Measurements from ENCODE around the gene DBNDD2. TPM values are rescaled to one million over a fixed set of nuclear protein-coding genes. Genes with fewer than 3 reads are reported as not detected.

Gene DBNDD2
- total RNA-seq, 1 donor from 2014 or later, result 3.7 TPM

DNA sequence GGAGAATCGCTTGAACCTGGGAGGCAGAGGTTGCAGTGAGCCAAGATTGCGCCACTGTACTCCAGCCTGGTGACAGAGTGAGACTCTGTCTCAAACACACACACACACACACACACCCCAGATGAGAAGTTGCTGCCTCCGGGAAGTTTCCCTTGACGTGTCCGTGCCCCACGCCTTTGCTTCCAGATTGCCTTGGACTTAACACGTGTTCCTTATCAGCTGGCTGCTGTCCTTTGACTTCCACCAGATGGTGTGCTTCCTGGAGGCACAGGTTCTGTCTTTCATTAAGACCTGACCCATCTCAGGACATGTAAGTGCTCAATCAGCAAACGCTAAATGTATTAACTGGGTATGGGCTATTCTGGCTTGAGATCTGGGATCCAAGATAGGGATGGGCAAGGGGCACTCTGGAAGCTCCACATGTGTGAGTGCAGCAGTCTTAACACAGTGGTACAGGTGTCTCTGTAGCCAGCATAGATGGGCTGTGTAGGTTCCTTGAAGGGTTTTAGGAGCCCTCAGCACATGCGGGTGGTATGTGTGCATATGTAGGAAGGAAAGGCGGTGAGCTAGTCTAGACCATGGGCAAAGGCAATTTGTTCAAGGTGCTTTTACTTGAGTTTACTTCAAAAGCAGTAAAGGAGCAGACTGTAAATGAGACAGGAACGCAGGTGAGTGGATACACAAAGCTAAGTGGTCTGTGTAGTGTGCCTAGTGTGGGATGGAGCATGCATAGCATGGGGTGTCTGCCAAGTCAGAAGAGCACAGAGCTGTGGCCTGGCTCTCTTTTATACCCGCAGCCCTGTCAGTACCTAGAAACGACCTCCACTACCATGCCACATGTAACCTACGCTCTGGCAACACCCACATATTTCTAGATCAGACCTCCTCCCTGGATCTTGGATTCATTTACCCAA, 19.4 kb downstream of the DBNDD2 start:
- no peak overlapping the region for H3K27ac ChIP-seq (ENCODE audit: low read depth, low read length)
- H3K4me3 ChIP-seq (ENCODE audit: low read length in 3 of 3), result no peak overlapping the region
- H3K4me1 ChIP-seq (ENCODE audit: control insufficient read depth in 3 of 3, insufficient read depth in 3 of 3, low read length in 3 of 3), result peaks cover 0 to 2% (median 0%) of the 10 kb centered on the region in 3 donors
- H3K36me3 ChIP-seq (ENCODE audit: control insufficient read depth in 3 of 3, insufficient read depth in 3 of 3, low read length in 3 of 3), result peaks cover 13 to 31% (median 14%) of the 10 kb centered on the region in 3 donors
- no peaks in the 10 kb centered on the region for H3K9me3 ChIP-seq (ENCODE audit: control insufficient read depth in 3 of 3, low read length in 3 of 3)
- H3K9ac ChIP-seq (ENCODE audit: low read depth in 1 of 3, low read length in 3 of 3), result no peak overlapping the region
- no peaks in the 10 kb centered on the region for H3K27me3 ChIP-seq (ENCODE audit: control insufficient read depth in 3 of 3, insufficient read depth in 3 of 3, low read length in 3 of 3)

DNA sequence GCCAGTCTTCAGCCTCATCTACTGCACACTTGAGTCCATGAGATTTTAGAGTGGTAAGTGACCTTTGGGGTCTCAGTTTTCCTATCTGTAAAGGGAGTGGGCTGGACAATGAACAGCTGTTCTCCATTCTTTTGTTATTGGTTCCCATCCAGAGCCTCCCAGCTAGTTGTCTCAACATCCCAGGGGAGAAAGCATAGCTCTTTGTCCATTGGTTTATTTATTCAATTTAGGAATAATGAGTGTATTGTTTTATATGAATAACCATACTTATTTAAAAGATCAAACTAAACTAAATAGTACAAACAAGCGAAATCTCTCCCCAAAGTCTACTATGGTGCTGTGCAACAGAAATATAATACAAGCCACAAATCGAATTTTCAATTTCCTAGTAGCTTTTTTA, 21.5 kb downstream of the DBNDD2 start:
- Histone ChIP-seq H3K4me1 (ENCODE audit: control insufficient read depth in 3 of 3, insufficient read depth in 3 of 3, low read length in 3 of 3) (peaks cover 2 to 8% (median 3%) of the 10 kb centered on the region in 3 donors), H3K27ac (ENCODE audit: low read depth, low read length) (no peak overlapping the region), H3K9ac (ENCODE audit: low read depth in 1 of 3, low read length in 3 of 3) (no peak overlapping the region), H3K36me3 (ENCODE audit: control insufficient read depth in 3 of 3, insufficient read depth in 3 of 3, low read length in 3 of 3) (peaks cover 4 to 16% (median 5%) of the 10 kb centered on the region in 3 donors), H3K4me3 (ENCODE audit: low read length in 3 of 3) (no peak overlapping the region), H3K9me3 (ENCODE audit: control insufficient read depth in 3 of 3, low read length in 3 of 3) (no peaks in the 10 kb centered on the region), H3K27me3 (ENCODE audit: control insufficient read depth in 3 of 3, insufficient read depth in 3 of 3, low read length in 3 of 3) (no peaks in the 10 kb centered on the region)

DNA sequence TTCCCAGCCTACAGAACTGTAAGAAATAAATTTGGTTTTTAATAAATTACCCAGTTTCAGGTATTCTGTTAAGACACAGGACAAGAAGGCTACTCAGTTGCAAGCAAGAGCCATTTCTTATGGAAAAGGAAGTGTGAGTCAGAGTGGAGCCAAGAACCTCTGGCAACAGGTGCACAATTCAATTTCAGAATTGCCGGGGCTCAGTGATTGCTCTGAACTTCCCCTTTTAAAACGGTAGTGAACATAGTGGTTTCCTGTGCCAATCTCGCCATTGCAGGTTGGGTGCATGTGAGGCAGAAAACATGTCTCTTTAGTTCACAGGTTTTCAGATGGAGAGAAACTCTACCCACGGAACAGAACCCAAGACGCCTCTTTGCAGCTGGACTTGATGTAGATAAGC, 24.2 kb downstream of the DBNDD2 start:
- Histone ChIP-seq H3K4me1 (ENCODE audit: control insufficient read depth in 3 of 3, insufficient read depth in 3 of 3, low read length in 3 of 3) (peaks cover 7 to 13% (median 9%) of the 10 kb centered on the region in 3 donors), H3K27me3 (ENCODE audit: control insufficient read depth in 3 of 3, insufficient read depth in 3 of 3, low read length in 3 of 3) (no peaks in the 10 kb centered on the region), H3K27ac (ENCODE audit: low read depth, low read length) (no peak overlapping the region), H3K36me3 (ENCODE audit: control insufficient read depth in 3 of 3, insufficient read depth in 3 of 3, low read length in 3 of 3) (peaks cover 0 to 2% (median 0%) of the 10 kb centered on the region in 3 donors), H3K9me3 (ENCODE audit: control insufficient read depth in 3 of 3, low read length in 3 of 3) (no peaks in the 10 kb centered on the region), H3K9ac (ENCODE audit: low read depth in 1 of 3, low read length in 3 of 3) (no peak overlapping the region), H3K4me3 (ENCODE audit: low read length in 3 of 3) (no peak overlapping the region)

DNA sequence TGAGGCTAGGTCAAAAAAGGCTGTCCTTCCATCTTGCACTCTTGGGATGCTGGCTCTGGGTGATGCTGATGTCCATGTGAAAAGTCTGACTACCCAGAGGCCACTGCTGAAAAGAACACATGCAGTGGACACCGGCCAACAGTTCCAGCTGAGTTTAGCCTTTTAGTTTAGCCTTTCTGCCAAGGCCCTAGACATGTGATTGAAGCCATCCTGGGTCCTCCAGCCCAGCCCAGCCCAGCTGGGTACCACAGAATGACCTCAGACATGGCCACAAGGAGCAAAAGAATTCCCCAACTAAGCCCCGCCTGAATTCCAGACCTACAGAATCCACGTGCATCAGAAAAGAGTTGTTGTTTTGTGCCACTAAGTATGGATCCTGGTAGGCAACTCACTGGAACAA, 25.2 kb downstream of the DBNDD2 start:
- H3K27ac ChIP-seq (ENCODE audit: low read depth, low read length), result peak overlapping the region; percentile 44
- peaks cover 0 to 2% (median 0%) of the 10 kb centered on the region in 3 donors for H3K36me3 ChIP-seq (ENCODE audit: control insufficient read depth in 3 of 3, insufficient read depth in 3 of 3, low read length in 3 of 3)
- H3K9ac ChIP-seq (ENCODE audit: low read depth in 1 of 3, low read length in 3 of 3), result no peak overlapping the region
- no peak overlapping the region for H3K4me3 ChIP-seq (ENCODE audit: low read length in 3 of 3)
- no peaks in the 10 kb centered on the region for H3K9me3 ChIP-seq (ENCODE audit: control insufficient read depth in 3 of 3, low read length in 3 of 3)
- no peaks in the 10 kb centered on the region for H3K27me3 ChIP-seq (ENCODE audit: control insufficient read depth in 3 of 3, insufficient read depth in 3 of 3, low read length in 3 of 3)
- H3K4me1 ChIP-seq (ENCODE audit: control insufficient read depth in 3 of 3, insufficient read depth in 3 of 3, low read length in 3 of 3), result peaks cover 7 to 13% (median 9%) of the 10 kb centered on the region in 3 donors

DNA sequence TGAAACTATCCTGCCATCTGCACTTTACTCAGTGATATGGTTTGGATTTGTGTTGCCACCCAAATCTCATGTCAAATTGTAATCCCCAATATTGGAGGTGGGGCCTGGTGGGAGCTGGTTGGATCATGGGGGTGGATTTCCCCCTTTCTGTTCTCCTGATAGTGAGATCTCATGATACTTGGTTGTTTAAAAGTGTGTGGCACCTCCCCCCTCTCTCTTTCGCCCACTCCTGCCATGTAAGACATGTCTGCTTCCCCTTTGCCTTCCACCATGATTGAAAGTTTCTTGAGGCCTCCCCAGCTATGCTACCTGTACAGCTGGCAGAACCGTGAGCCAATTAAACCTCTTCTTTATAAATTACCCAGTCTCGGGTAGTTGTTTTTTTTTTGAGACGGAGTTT, 25.9 kb downstream of the DBNDD2 start:
- peaks cover 7 to 13% (median 9%) of the 10 kb centered on the region in 3 donors for H3K4me1 ChIP-seq (ENCODE audit: control insufficient read depth in 3 of 3, insufficient read depth in 3 of 3, low read length in 3 of 3)
- H3K9ac ChIP-seq (ENCODE audit: low read depth in 1 of 3, low read length in 3 of 3), result no peak overlapping the region
- H3K4me3 ChIP-seq (ENCODE audit: low read length in 3 of 3), result no peak overlapping the region
- H3K36me3 ChIP-seq (ENCODE audit: control insufficient read depth in 3 of 3, insufficient read depth in 3 of 3, low read length in 3 of 3), result peaks cover 0 to 2% (median 0%) of the 10 kb centered on the region in 3 donors
- no peaks in the 10 kb centered on the region for H3K9me3 ChIP-seq (ENCODE audit: control insufficient read depth in 3 of 3, low read length in 3 of 3)
- H3K27me3 ChIP-seq (ENCODE audit: control insufficient read depth in 3 of 3, insufficient read depth in 3 of 3, low read length in 3 of 3), result no peaks in the 10 kb centered on the region
- peak overlapping the region; percentile 44 for H3K27ac ChIP-seq (ENCODE audit: low read depth, low read length)

DNA sequence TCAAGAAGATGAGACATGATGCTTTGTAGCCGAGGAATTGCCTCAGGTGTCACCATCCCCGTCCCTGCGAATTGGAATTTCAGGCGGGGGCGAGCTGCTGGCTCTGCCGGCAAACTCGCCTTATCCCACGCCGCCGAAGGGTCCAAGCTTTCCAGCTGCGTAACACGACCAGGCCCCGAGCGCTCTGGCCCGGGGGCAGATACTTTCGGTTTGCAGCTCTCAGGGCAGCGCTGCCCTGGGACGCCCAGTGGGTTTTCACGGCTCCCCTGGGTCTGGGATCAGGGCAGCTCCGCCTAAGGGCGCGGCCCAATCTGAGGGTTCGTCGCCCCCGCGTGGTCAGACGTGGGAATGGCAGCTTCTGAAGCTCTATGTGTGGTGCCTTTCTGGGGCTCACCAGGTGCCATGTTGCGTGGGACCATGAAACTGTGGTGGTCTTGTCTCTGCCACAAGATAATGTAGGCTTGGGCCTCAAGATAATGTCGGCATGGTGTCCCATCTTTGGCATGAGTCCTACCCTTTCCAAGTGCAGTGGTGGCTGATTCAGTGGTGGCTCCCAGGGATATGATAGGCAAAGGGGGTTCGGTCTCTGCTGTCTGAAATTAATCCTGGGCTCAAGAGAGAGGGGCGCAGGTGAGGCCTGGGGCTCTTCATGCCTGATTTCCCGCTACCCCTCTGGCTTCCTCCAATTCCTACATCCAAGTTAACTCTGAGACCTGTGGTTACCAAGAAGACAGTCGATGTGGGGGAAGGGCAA, 28.8 kb downstream of the DBNDD2 start:
- Histone ChIP-seq H3K9me3 (ENCODE audit: control insufficient read depth in 3 of 3, low read length in 3 of 3) (no peaks in the 10 kb centered on the region), H3K27me3 (ENCODE audit: control insufficient read depth in 3 of 3, insufficient read depth in 3 of 3, low read length in 3 of 3) (no peaks in the 10 kb centered on the region), H3K4me3 (ENCODE audit: low read length in 3 of 3) (peak overlapping the region; percentile 78 to 87 (median 82)), H3K27ac (ENCODE audit: low read depth, low read length) (peak overlapping the region; percentile 76), H3K4me1 (ENCODE audit: control insufficient read depth in 3 of 3, insufficient read depth in 3 of 3, low read length in 3 of 3) (peaks cover 7 to 13% (median 9%) of the 10 kb centered on the region in 3 donors), H3K36me3 (ENCODE audit: control insufficient read depth in 3 of 3, insufficient read depth in 3 of 3, low read length in 3 of 3) (no peaks in the 10 kb centered on the region), H3K9ac (ENCODE audit: low read depth in 1 of 3, low read length in 3 of 3) (peak overlapping the region; percentile 75 to 94 (median 89))

DNA sequence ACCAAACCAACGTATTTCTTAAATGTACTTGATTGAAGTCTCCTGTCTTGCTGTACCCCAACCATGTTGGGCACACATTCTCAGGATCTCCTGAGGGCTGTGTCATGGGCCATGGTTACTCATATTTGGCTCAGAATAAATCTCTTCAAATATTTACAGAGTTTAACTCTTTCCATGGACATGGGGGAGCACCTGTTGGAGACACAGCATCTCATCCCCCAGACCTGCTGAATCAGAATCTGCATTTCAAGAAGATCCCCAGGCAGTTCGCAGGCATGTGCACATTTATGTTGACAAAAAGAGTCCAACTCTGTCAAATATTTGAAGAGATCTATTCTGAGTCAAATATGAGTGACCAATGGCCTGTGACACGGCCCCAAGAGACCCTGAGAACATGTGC, 32.3 kb downstream of the DBNDD2 start:
- Histone ChIP-seq H3K9ac (ENCODE audit: low read depth in 1 of 3, low read length in 3 of 3) (no peak overlapping the region), H3K36me3 (ENCODE audit: control insufficient read depth in 3 of 3, insufficient read depth in 3 of 3, low read length in 3 of 3) (no peaks in the 10 kb centered on the region), H3K9me3 (ENCODE audit: control insufficient read depth in 3 of 3, low read length in 3 of 3) (no peaks in the 10 kb centered on the region), H3K4me3 (ENCODE audit: low read length in 3 of 3) (no peak overlapping the region), H3K27me3 (ENCODE audit: control insufficient read depth in 3 of 3, insufficient read depth in 3 of 3, low read length in 3 of 3) (no peaks in the 10 kb centered on the region), H3K4me1 (ENCODE audit: control insufficient read depth in 3 of 3, insufficient read depth in 3 of 3, low read length in 3 of 3) (peaks cover 4 to 7% (median 7%) of the 10 kb centered on the region in 3 donors), H3K27ac (ENCODE audit: low read depth, low read length) (no peak overlapping the region)

DNA sequence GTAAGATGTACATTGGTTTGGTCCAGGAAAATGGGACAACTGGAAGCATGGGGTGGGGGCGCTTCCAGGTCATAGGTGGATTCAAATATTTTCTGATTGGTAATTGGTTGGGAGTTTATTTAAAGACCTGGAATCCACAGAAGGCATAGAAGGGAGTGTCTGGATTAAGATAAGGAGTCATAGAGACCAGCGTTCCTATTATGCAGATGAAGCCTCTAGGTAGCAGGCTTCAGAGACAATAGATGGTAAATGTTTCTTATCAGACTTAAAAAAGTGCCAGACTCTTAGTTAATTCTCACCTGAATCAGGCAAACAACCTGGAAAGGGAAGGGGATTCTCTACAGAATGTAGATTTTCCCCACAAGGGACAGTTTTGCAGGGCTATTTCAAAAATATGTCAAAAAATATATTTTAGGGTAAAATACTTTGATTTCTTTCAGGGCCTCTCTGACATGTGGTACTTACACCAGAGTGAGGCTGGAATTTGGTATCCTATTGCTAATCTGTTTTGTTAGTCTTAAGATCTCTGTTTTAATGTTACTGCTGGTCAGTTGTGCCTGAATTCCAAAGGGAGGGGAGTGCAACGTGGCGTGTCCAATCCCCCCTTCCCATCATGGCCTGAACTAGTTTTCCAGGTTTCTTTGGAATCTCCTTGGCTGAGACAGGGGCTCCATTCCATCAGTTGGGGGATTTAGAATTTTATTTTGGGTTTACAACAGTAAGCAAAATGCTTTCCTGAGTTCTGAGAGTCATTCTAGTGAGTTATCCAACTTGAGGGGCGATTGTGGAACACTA, 33.0 kb downstream of the DBNDD2 start:
- Histone ChIP-seq H3K9ac (ENCODE audit: low read depth in 1 of 3, low read length in 3 of 3) (no peak overlapping the region), H3K36me3 (ENCODE audit: control insufficient read depth in 3 of 3, insufficient read depth in 3 of 3, low read length in 3 of 3) (no peaks in the 10 kb centered on the region), H3K27me3 (ENCODE audit: control insufficient read depth in 3 of 3, insufficient read depth in 3 of 3, low read length in 3 of 3) (peaks cover 0 to 2% (median under 1%) of the 10 kb centered on the region in 3 donors), H3K9me3 (ENCODE audit: control insufficient read depth in 3 of 3, low read length in 3 of 3) (no peaks in the 10 kb centered on the region), H3K27ac (ENCODE audit: low read depth, low read length) (no peak overlapping the region), H3K4me3 (ENCODE audit: low read length in 3 of 3) (no peak overlapping the region), H3K4me1 (ENCODE audit: control insufficient read depth in 3 of 3, insufficient read depth in 3 of 3, low read length in 3 of 3) (peaks cover 4 to 7% (median 7%) of the 10 kb centered on the region in 3 donors)

DNA sequence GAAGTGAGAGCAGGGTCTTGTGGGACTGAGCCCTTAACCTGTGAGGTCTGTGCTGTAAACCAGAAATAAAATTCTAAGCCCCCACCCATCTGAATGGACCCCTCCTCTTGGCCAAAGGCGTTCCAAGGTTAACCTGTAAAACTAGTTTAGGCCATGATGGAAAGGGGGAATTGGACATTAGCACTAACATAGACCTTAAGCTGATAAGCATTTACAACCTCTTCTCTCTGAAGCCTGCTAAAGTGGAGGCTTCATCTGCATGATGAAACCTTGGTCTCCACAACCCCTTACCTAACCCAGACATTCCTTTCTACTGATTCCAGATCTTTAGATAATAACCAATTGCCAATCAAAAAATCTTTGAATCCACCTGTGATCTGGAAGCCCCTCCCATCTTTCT, 33.7 kb downstream of the DBNDD2 start:
- Histone ChIP-seq H3K9me3 (ENCODE audit: control insufficient read depth in 3 of 3, low read length in 3 of 3) (no peaks in the 10 kb centered on the region), H3K27ac (ENCODE audit: low read depth, low read length) (no peak overlapping the region), H3K4me3 (ENCODE audit: low read length in 3 of 3) (no peak overlapping the region), H3K9ac (ENCODE audit: low read depth in 1 of 3, low read length in 3 of 3) (no peak overlapping the region), H3K27me3 (ENCODE audit: control insufficient read depth in 3 of 3, insufficient read depth in 3 of 3, low read length in 3 of 3) (peaks cover 0 to 4% (median 2%) of the 10 kb centered on the region in 3 donors), H3K4me1 (ENCODE audit: control insufficient read depth in 3 of 3, insufficient read depth in 3 of 3, low read length in 3 of 3) (peaks cover 2 to 4% (median 4%) of the 10 kb centered on the region in 3 donors), H3K36me3 (ENCODE audit: control insufficient read depth in 3 of 3, insufficient read depth in 3 of 3, low read length in 3 of 3) (no peaks in the 10 kb centered on the region)
